Thyroid gland (tissue), 4 donors: ENCODE results near the gene CYSTM1. TPM values are rescaled to one million over a fixed set of nuclear protein-coding genes. Genes with fewer than 3 reads are reported as not detected.

Source experiments
- DNase-seq, 2 donors: peaks; one replicate each; pipeline ENCODE4 v3.0.0-alpha.2; 2019
- H3K27ac ChIP-seq, 3 donors: fragments of 200-600 bp; sonication (generic); 1 replicate in 2 of 3; 2 replicates in 1 of 3; pipeline ENCODE4 v1.5.1; 2016 to 2019; ENCODE audit warnings: mild to moderate bottlenecking in 1 of 3, moderate library complexity in 1 of 3
- H3K27me3 ChIP-seq: fragments of 200-600 bp; sonication (generic); one replicate; pipeline ENCODE4 v1.5.1; 2019
- H3K36me3 ChIP-seq, 2 donors: fragments of 200-600 bp; sonication (generic); one replicate each; pipeline ENCODE4 v1.5.1; 2016 to 2019
- H3K4me1 ChIP-seq, 2 donors: fragments of 200-600 bp; sonication (generic); one replicate each; pipeline ENCODE4 v1.5.1; 2017 to 2019
- H3K4me3 ChIP-seq, 3 donors: fragments of 200-600 bp; sonication (generic); replicated peaks in 1 of 3; 1 replicate in 2 of 3; 2 replicates in 1 of 3; pipeline ENCODE4 v1.5.1; 2016; ENCODE audit warnings: mild to moderate bottlenecking in 1 of 3
- H3K9me3 ChIP-seq: fragments of 200-600 bp; sonication (generic); one replicate; pipeline ENCODE4 v1.5.1; 2017
- CTCF ChIP-seq, 6 experiments: fragments of 200-600 bp in 3 of 6; fragments of 450-650 bp in 3 of 6; sonication (generic) in 3 of 6; IDR thresholded peaks; one replicate each; pipeline ENCODE4 v1.5.1; 2016 to 2019; ENCODE audit warnings: antibody characterized with exemption in 6 of 6, mild to moderate bottlenecking in 2 of 6, inconsistent platforms in 1 of 6, moderate library complexity in 1 of 6
- POLR2A ChIP-seq, 2 donors: fragments of 450-650 bp; IDR thresholded peaks; one replicate each; pipeline ENCODE4 v1.6.1; 2017; ENCODE audit warnings: antibody characterized with exemption in 2 of 2, mild to moderate bottlenecking in 2 of 2, moderate library complexity in 1 of 2
- whole genome bisulfite sequencing, 2 donors: methylation state at CpG; one replicate each; pipeline ENCODE4 v1.1.5; 2017; 5-methylcytosine and 5-hydroxymethylcytosine counted together
- intact Hi-C: fragments of 100-400 bp; cut with DNase I; formaldehyde crosslinking; loops from one replicate; pipeline ENCODE4 v1.15.1; 2023
- total RNA-seq, 4 donors: library from RNA; depleted of rRNA; stranded (reverse); fragments of >200 nt; gene quantifications; one replicate each; pipeline ENCODE4 v1.2.3, GENCODE V29; 2016

Gene CYSTM1
- total RNA-seq, 4 donors from 2014 or later = 55.4 to 238 (median 112) TPM

DNA sequence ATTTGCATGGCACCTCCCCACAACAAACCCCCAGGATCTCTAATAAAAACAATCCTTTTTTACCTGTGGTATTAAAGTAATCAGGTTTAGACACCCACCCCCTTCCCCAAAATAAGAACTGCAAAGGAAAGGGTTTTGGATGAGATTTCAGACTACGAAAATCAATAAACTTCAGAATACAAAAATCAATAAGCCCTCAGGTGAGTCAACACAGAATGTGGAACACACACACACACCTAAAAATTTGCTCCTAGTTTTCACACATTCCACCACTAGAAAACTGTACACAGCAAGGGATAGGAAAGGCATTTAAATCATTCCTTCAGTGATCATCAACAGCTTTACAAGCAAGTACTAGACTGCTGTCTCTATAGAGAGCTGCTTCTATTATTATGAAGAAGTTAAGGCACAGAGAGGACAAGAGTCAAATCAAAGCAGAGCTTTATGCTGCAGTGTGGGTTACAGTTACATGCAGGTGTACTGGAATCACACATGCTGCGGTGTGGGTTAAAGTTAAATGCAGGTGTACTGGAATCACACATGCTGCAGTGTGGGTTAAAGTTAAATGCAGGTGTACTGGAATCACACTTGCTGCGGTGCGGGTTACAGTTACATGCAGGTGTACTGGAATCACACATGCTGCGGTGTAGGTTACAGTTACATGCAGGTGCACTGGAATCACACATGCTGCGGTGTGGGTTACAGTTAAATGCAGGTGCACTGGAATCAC is 91.6 kb downstream of the CYSTM1 start:
- no peaks in the 10 kb centered on the region for H3K27me3 ChIP-seq
- DNase-seq = no peak
- WGBS, 2 donors = 89 to 94% methylated on average over 6 of the region's 6 CpGs
- peaks cover 9 to 12% of the 10 kb centered on the region in 2 donors for H3K4me1 ChIP-seq
- TF ChIP-seq CTCF (IDR thresholded peaks at IDR 0.05) (no peak), POLR2A (IDR thresholded peaks at IDR 0.05) (no peak)
- H3K4me3 ChIP-seq = no peak overlapping the region
- no peak overlapping the region for H3K27ac ChIP-seq
- intact Hi-C loops = no loop called here
- no peaks in the 10 kb centered on the region for H3K36me3 ChIP-seq
- H3K9me3 ChIP-seq = no peaks in the 10 kb centered on the region

GRCh38 chr5:140267201-140267540 is 92.2 kb downstream of the CYSTM1 start:
- no peak overlapping the region for H3K27ac ChIP-seq
- intact Hi-C loops = no loop called here

DNA sequence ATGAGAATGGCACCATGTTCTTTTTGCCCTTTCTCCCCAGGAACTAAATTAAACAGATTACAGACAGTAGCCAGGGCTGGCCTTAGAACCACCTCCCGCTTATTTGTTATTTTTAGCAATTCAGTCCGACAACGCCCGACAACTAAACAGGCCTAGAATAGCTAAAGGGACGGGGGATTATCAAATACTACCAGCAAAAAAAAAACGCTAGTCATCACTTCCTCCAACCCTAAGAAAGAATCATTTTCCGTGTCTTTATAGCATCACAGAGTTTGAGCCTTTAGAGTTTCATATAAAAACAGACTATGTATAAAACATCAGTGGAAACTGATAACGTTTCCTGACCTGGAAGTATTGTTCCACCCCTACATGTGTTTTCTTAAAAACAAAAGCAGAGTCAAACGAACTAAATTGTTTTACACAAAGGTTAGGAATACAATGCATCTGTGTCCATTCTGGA is 92.6 kb downstream of the CYSTM1 start:
- Histone ChIP-seq H3K27ac (no peak overlapping the region), H3K4me1 (peaks cover 0 to 4% of the 10 kb centered on the region in 2 donors), H3K4me3 (no peak overlapping the region), H3K36me3 (no peaks in the 10 kb centered on the region), H3K27me3 (no peaks in the 10 kb centered on the region), H3K9me3 (no peaks in the 10 kb centered on the region)
- DNase-seq = no peak
- WGBS, 2 donors = 62 to 80% methylated on average over 9 of the region's 9 CpGs
- TF ChIP-seq POLR2A (IDR thresholded peaks at IDR 0.05) = no peak
- TF ChIP-seq CTCF (IDR thresholded peaks at IDR 0.05) = no peak
- intact Hi-C loops = no loop called here

More at GRCh38 chr5:140267201-140267540, 92.2 kb downstream of the CYSTM1 start:
- peaks cover 3 to 7% of the 10 kb centered on the region in 2 donors for H3K4me1 ChIP-seq
- DNase-seq = no peak
- TF ChIP-seq CTCF (IDR thresholded peaks at IDR 0.05) = no peak
- TF ChIP-seq POLR2A (IDR thresholded peaks at IDR 0.05) = no peak
- no peaks in the 10 kb centered on the region for H3K27me3 ChIP-seq
- no peaks in the 10 kb centered on the region for H3K36me3 ChIP-seq
- 91 to 94% methylated on average over 3 of the region's 3 CpGs for WGBS, 2 donors
- H3K9me3 ChIP-seq = no peaks in the 10 kb centered on the region
- no peak overlapping the region for H3K4me3 ChIP-seq

- no peak for TF ChIP-seq CTCF (IDR thresholded peaks at IDR 0.05)
- no peak overlapping the region for H3K27ac ChIP-seq
- no peaks in the 10 kb centered on the region for H3K27me3 ChIP-seq
- H3K4me1 ChIP-seq = peaks cover 0 to 4% of the 10 kb centered on the region in 2 donors
- DNase-seq = no peak
- intact Hi-C loops = no loop called here
- no peaks in the 10 kb centered on the region for H3K9me3 ChIP-seq
- H3K4me3 ChIP-seq = no peak overlapping the region
- H3K36me3 ChIP-seq = no peaks in the 10 kb centered on the region
These were observed 95.0 kb downstream of the CYSTM1 start for GRCh38 chr5:140270008-140270407.

DNA sequence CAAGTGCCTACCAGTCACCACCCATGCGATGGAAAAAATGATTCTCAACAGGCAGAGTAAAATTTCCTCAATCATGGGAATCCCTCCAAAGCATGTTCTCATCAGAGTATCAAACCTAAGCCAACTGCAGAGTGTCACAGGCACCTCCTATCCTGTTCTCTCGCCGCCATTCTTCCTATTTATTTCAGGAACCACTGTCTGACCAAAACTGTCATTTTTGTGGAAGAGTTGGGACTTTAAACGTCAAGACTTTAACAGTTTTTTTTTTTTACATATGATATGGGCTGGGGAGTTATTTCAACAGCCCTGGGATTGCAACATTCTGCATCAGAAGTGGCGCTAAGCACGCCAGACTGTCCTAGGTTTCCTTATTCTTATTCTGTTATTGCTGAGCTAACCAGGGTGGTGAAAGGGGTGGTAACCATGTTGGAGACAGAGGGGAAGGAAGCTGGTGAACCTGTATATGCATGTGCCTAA is 98.5 kb downstream of the CYSTM1 start:
- 73 to 87% methylated on average over 6 of the region's 6 CpGs for WGBS, 2 donors
- H3K36me3 ChIP-seq = no peaks in the 10 kb centered on the region
- no peaks in the 10 kb centered on the region for H3K27me3 ChIP-seq
- no peak overlapping the region for H3K27ac ChIP-seq
- H3K9me3 ChIP-seq = no peaks in the 10 kb centered on the region
- TF ChIP-seq POLR2A (IDR thresholded peaks at IDR 0.05) = no peak
- no peak for TF ChIP-seq CTCF (IDR thresholded peaks at IDR 0.05)
- no peak for DNase-seq
- H3K4me3 ChIP-seq = no peak overlapping the region
- H3K4me1 ChIP-seq = no peaks in the 10 kb centered on the region
- intact Hi-C loops = no loop called here
